Heart left ventricle (tissue), 16 donors: ENCODE measurements around the gene TRAPPC5. TPM values are rescaled to one million over a fixed set of nuclear protein-coding genes. Genes with fewer than 3 reads are reported as not detected.

Experiments used
- ATAC-seq, 4 donors: fragments of 200-7000 bp; cut with Tn5 transposase; one replicate each; pipeline ENCODE4 v1.9.1; 2020 to 2022; ENCODE audit warnings: moderate library complexity in 4 of 4, mild to moderate bottlenecking in 3 of 4, moderate number of reproducible peaks in 1 of 4
- DNase-seq, 5 donors: peaks; one replicate each; pipeline ENCODE4 v3.0.0-alpha.2; 2020
- H3K27ac ChIP-seq, 12 donors: fragments of 200-600 bp; sonication (generic) in 4 of 12; one replicate each; pipeline versions ENCODE4 v1.5.0 to v1.8.0; 2016 to 2022; ENCODE audit warnings: mild to moderate bottlenecking in 2 of 12
- H3K27me3 ChIP-seq, 9 donors: fragments of 200-600 bp; sonication (generic) in 2 of 9; one replicate each; pipeline versions ENCODE4 v1.5.1 to v1.8.0; 2016 to 2022; ENCODE audit warnings: mild to moderate bottlenecking in 3 of 9
- H3K36me3 ChIP-seq, 9 donors: fragments of 200-600 bp; sonication (generic) in 2 of 9; one replicate each; pipeline versions ENCODE4 v1.5.0 to v1.8.0; 2018 to 2022; ENCODE audit warnings: mild to moderate bottlenecking in 2 of 9
- H3K4me1 ChIP-seq, 12 donors: fragments of 200-600 bp; sonication (generic) in 4 of 12; one replicate each; pipeline versions ENCODE4 v1.5.0 to v1.8.0; 2016 to 2022; ENCODE audit warnings: mild to moderate bottlenecking in 3 of 12
- H3K4me3 ChIP-seq, 12 donors: fragments of 200-600 bp; sonication (generic) in 4 of 12; one replicate each; pipeline versions ENCODE4 v1.5.0 to v1.8.0; 2017 to 2022; ENCODE audit warnings: mild to moderate bottlenecking in 9 of 12, moderate library complexity in 4 of 12
- H3K9me3 ChIP-seq, 12 donors: fragments of 200-600 bp; sonication (generic) in 4 of 12; one replicate each; pipeline versions ENCODE4 v1.5.0 to v1.8.0; 2016 to 2022; ENCODE audit warnings: mild to moderate bottlenecking in 1 of 12
- POLR2A ChIP-seq, 2 donors: fragments of 450-650 bp; IDR thresholded peaks; one replicate each; pipeline ENCODE4 v1.6.1; 2017; ENCODE audit warnings: antibody characterized with exemption in 2 of 2, mild to moderate bottlenecking in 2 of 2, moderate library complexity in 2 of 2
- WGBS, 4 donors: extraction: QIAGEN DNeasy Blood & Tissue Kit in 2 of 4; methylation state at CpG; one replicate each; pipeline versions ENCODE4 v1.1.5 to v1.1.7; 2013 to 2018; 5-methylcytosine and 5-hydroxymethylcytosine counted together
- intact Hi-C, 10 donors: fragments of 100-400 bp; cut with DNase I; formaldehyde crosslinking; loops; one replicate each; pipeline versions ENCODE4 v1.11.1 to v1.14.2; 2022
- polyA plus RNA-seq, 2 donors: library from polyadenylated mRNA; stranded (reverse); fragments of 200-250 nt; gene quantifications; one replicate each; pipeline ENCODE4 v1.2.3, GENCODE V29; 2013
- total RNA-seq, 9 donors: library from RNA; depleted of rRNA in 2 of 9; stranded (reverse); fragments of >200 nt in 2 of 9; fragmentation: NEBNext Ultra II Directional in 3 of 9; extraction: Animal tissue kit (Norgen Biotek cat#: 25700) in 3 of 9; gene quantifications; one replicate each; pipeline versions ENCODE4 v1.1.0 to v1.2.4, GENCODE V29; 2016 to 2023
- TF ChIP-seq, protein P1 (sequence below), 12 donors: fragments of 200-600 bp; sonication (generic) in 4 of 12; IDR thresholded peaks; one replicate each; pipeline versions ENCODE4 v1.5.0 to v1.8.0; 2018 to 2022; ENCODE audit warnings: antibody characterized with exemption in 12 of 12, mild to moderate bottlenecking in 5 of 12
- donor health status: ischemic (EF 13 %, LVEDD 7.1; RV severe dilation, severe dysfunction).
- donor health status: healthy with polysubstance abuse.
- donor health status: DM: no; HTN: yes; CAD: no.
- donor health status: DM: no; HTN: no; CAD: no.
- donor health status: ischemic (EF 25% LVEDD 6.9; RV normal size, moderate dysfunction).
- donor health status: ischemic (EF 25% LVEDD 5.7; RV mildly dilated, moderate dysfunction).
- donor health status: healthy.
- donor health status: DM: yes; HTN: yes; CAD: no.
- donor health status: ischemic (EF 35%, LVEDD 5.7; RV mildly dilated, moderate dysfunction).
- donor health status: nonischemic (EF 11% LVEDD 7.7; RV severe dilation, severe dysfunction).
- donor health status: DM: yes; HTN: yes; CAD: no.
- donor health status: PGD.
- donor health status: ischemic (EF 29% LVEDD 5.4; RV normal size, mild dysfunction).
- donor health status: nonischemic (EF 23%, LVEDD 6.1; RV moderate dilation, normal function).

The TRAPPC5 gene
- total and polyA plus RNA-seq, 11 donors: 60.1 to 170 (median 96.9) TPM

DNA sequence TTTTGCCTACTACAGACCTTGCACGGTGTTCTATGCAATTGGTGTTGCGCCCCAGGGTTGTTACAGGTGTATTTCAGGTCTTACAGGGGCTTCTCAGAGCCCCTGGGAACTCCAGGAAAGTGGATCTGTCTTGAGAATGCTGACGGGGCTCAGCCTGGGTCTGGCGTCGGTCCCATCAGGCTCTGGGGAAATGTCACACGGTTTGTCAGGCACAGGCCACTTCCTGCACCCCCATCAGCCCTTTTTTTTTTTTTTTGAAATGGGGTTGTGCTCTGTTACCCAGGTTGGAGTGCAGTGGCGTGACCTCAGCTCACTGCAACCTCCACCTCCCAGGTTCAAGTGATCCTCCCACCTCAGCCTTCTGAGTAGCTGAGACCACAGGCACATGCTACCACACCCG is 38.0 kb downstream of the TRAPPC5 start:
- no peak for TF ChIP-seq POLR2A (IDR thresholded peaks at IDR 0.05)
- TF ChIP-seq, protein P1, sequence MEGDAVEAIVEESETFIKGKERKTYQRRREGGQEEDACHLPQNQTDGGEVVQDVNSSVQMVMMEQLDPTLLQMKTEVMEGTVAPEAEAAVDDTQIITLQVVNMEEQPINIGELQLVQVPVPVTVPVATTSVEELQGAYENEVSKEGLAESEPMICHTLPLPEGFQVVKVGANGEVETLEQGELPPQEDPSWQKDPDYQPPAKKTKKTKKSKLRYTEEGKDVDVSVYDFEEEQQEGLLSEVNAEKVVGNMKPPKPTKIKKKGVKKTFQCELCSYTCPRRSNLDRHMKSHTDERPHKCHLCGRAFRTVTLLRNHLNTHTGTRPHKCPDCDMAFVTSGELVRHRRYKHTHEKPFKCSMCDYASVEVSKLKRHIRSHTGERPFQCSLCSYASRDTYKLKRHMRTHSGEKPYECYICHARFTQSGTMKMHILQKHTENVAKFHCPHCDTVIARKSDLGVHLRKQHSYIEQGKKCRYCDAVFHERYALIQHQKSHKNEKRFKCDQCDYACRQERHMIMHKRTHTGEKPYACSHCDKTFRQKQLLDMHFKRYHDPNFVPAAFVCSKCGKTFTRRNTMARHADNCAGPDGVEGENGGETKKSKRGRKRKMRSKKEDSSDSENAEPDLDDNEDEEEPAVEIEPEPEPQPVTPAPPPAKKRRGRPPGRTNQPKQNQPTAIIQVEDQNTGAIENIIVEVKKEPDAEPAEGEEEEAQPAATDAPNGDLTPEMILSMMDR (IDR thresholded peaks at IDR 0.05): no peak
- DNase-seq (no peak), ATAC-seq (no peak)
- intact Hi-C loops: no loop called here
- H3K4me1 ChIP-seq: no peaks in the 10 kb centered on the region
- H3K9me3 ChIP-seq: peaks cover 0 to 18% (median 5%) of the 10 kb centered on the region in 12 donors
- H3K27me3 ChIP-seq: peaks cover 0 to 19% (median 0%) of the 10 kb centered on the region in 9 donors
- H3K36me3 ChIP-seq: no peaks in the 10 kb centered on the region
- no peak overlapping the region for H3K4me3 ChIP-seq
- WGBS, 4 donors: 48 to 59% (median 49%) methylated on average over 8 of the region's 8 CpGs
- H3K27ac ChIP-seq: no peak overlapping the region

DNA sequence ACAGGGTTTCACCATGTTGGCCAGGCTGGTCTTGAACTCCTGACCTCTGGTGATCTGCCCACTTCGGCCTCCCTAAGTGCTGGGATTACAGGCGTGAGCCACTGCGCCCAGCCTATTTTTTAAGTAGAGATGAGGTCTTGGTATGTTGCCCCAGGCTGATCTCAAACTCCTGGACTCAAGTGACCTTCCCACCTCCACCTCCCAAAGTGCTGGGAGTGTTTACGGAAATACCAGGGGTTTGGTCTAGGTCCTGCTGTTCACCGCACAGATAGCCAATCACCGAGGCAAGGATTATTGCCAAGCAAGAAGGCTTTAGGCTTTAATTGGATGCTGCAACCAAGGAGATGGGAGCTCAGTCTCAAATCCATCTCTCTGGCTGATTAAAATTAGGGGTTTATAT is 39.7 kb downstream of the TRAPPC5 start:
- no peak overlapping the region for H3K4me3 ChIP-seq
- DNase-seq (no peak), ATAC-seq (no peak)
- H3K36me3 ChIP-seq: no peaks in the 10 kb centered on the region
- 63 to 86% (median 83%) methylated on average over 6 of the region's 6 CpGs for WGBS, 4 donors
- no peak for TF ChIP-seq POLR2A (IDR thresholded peaks at IDR 0.05)
- TF ChIP-seq, protein P1 (IDR thresholded peaks at IDR 0.05): no peak
- H3K27me3 ChIP-seq: peaks cover 0 to 19% (median 0%) of the 10 kb centered on the region in 9 donors
- no peak overlapping the region for H3K27ac ChIP-seq
- H3K9me3 ChIP-seq: peaks cover 0 to 18% (median 5%) of the 10 kb centered on the region in 12 donors
- intact Hi-C loops: no loop called here
- H3K4me1 ChIP-seq: no peaks in the 10 kb centered on the region

DNA sequence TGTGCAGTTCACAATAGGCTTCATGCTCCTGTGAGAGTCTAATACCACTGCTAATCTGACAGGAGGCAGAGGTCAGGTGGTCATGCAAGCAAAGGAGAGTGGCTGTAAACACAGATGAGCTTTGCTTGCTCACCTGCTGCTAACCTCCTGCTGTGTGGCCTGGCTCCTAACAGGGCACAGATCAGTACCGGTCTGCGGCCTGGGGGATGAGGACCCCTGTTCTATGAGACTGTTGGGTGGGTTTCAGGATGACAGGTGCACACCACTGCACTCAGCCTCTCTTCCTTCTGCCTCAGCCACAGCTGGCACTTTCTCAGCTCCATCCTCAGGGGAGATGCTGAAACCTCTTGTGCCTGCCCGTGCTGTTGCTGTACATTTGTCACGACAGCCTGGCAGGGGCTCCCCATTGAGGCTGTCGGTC is 41.6 kb downstream of the TRAPPC5 start:
- no peak for DNase-seq
- H3K27me3 ChIP-seq: peaks cover 0 to 26% (median 0%) of the 10 kb centered on the region in 9 donors
- intact Hi-C loops: no loop called here
- H3K9me3 ChIP-seq: peaks cover 0 to 1% (median 0%) of the 10 kb centered on the region in 12 donors
- H3K4me1 ChIP-seq: no peaks in the 10 kb centered on the region
- no peak overlapping the region for H3K27ac ChIP-seq
- WGBS, 4 donors: 53 to 64% (median 60%) methylated on average over 5 of the region's 5 CpGs
- TF ChIP-seq POLR2A (IDR thresholded peaks at IDR 0.05): no peak
- TF ChIP-seq, protein P1 (IDR thresholded peaks at IDR 0.05): no peak
- no peak for ATAC-seq
- H3K36me3 ChIP-seq: no peaks in the 10 kb centered on the region
- no peak overlapping the region for H3K4me3 ChIP-seq

DNA sequence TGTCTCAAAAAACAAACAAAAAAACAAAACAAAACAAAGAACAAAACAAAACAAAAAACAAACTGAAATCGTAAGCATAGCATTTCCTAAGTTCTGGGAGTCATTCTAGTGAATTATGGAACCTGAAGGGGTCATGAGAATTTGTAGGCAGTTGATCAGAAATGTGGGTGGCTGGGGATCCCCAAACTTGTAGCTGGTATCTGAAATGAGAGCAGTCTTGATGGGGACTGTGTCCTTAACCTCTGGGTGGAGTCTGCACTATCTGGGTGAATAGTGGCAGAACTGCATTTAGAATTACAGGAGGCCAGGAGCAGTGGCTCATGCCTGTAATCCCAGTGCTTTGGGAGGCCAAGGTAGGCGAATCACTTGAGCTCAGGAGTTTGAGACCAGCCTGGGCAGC is 45.2 kb downstream of the TRAPPC5 start:
- 32 to 57% (median 48%) methylated on average over 2 of the region's 2 CpGs for WGBS, 4 donors

More for the DNA sequence above, 45.2 kb downstream of the TRAPPC5 start:
- intact Hi-C loops: no loop called here
- Histone ChIP-seq H3K27ac (no peak overlapping the region), H3K27me3 (peaks cover 4 to 49% (median 21%) of the 10 kb centered on the region in 9 donors), H3K36me3 (no peaks in the 10 kb centered on the region), H3K4me1 (peaks cover 0 to 15% (median 0%) of the 10 kb centered on the region in 12 donors), H3K4me3 (no peak overlapping the region), H3K9me3 (no peaks in the 10 kb centered on the region)
- DNase-seq (no peak), ATAC-seq (no peak)
- TF ChIP-seq, protein P1 (IDR thresholded peaks at IDR 0.05): no peak
- TF ChIP-seq POLR2A (IDR thresholded peaks at IDR 0.05): no peak
